CD14-positive monocyte (primary cell): ENCODE data around the gene LRBA. TPM values are rescaled to one million over a fixed set of nuclear protein-coding genes. Genes with fewer than 3 reads are reported as not detected.

Experiments used
- DNase-seq, 3 donors: peaks; one replicate each; pipeline ENCODE4 v3.0.0-alpha.2; 2011 to 2022
- H2AFZ ChIP-seq: 2 replicates; pipeline ENCODE4 v1.6.0; 2012; ENCODE audit warnings: mild to moderate bottlenecking, low read depth, low read length, inconsistent platforms; ENCODE audit not compliant: insufficient read depth, poor library complexity, severe bottlenecking
- H3K27ac ChIP-seq, 2 donors: 1 replicate in 1 of 2; 2 replicates in 1 of 2; pipeline ENCODE4 v1.5.1; 2012 to 2013; ENCODE audit warnings: low read length in 2 of 2, control low read depth in 1 of 2, inconsistent platforms in 1 of 2, low read depth in 1 of 2, mild to moderate bottlenecking in 1 of 2
- H3K27me3 ChIP-seq, 2 donors: one replicate each; pipeline versions ENCODE4 v1.6.0 to v1.6.1; 2011 to 2013; ENCODE audit warnings: low read length in 2 of 2; ENCODE audit not compliant: control insufficient read depth in 2 of 2, insufficient read depth in 2 of 2
- H3K36me3 ChIP-seq, 2 donors: replicated peaks in 1 of 2; 1 replicate in 1 of 2; 2 replicates in 1 of 2; pipeline versions ENCODE4 v1.5.1 to v1.6.1; 2012 to 2013; ENCODE audit warnings: low read length in 2 of 2, control low read depth in 1 of 2, inconsistent platforms in 1 of 2, mild to moderate bottlenecking in 1 of 2; ENCODE audit not compliant: insufficient read depth in 2 of 2, control insufficient read depth in 1 of 2
- H3K4me1 ChIP-seq, 2 donors: 1 replicate in 1 of 2; 2 replicates in 1 of 2; pipeline versions ENCODE4 v1.5.1 to v1.6.1; 2012 to 2013; ENCODE audit warnings: low read length in 2 of 2, control low read depth in 1 of 2, inconsistent platforms in 1 of 2, mild to moderate bottlenecking in 1 of 2, moderate library complexity in 1 of 2; ENCODE audit not compliant: insufficient read depth in 2 of 2, control insufficient read depth in 1 of 2
- H3K4me2 ChIP-seq: replicated peaks from 2 replicates; pipeline ENCODE3; 2012; ENCODE audit warnings: low read length, moderate library complexity, mild to moderate bottlenecking; ENCODE audit not compliant: poor library complexity, severe bottlenecking; ENCODE audit errors: extremely low read depth
- H3K4me3 ChIP-seq, 3 experiments: fragments of 200-600 bp in 1 of 3; sonication (generic) in 1 of 3; replicated peaks in 1 of 3; 1 replicate in 2 of 3; 2 replicates in 1 of 3; pipeline ENCODE4 v1.5.1; 2011 to 2013; ENCODE audit warnings: low read length in 3 of 3, mild to moderate bottlenecking in 3 of 3, control low read depth in 2 of 3, low read depth in 2 of 3, inconsistent platforms in 1 of 3, moderate library complexity in 1 of 3
- H3K79me2 ChIP-seq: 2 replicates; pipeline ENCODE4 v1.6.0; 2012; ENCODE audit warnings: mild to moderate bottlenecking, control low read depth, inconsistent platforms, low read length, moderate library complexity; ENCODE audit not compliant: insufficient read depth
- H3K9ac ChIP-seq: 2 replicates; pipeline ENCODE4 v1.6.0; 2017; ENCODE audit warnings: low read length, mild to moderate bottlenecking; ENCODE audit not compliant: insufficient read depth, poor library complexity, severe bottlenecking
- H3K9me3 ChIP-seq, 2 donors: replicated peaks in 1 of 2; 1 replicate in 1 of 2; 2 replicates in 1 of 2; pipeline versions ENCODE4 v1.5.1 to v1.6.1; 2012 to 2013; ENCODE audit warnings: low read length in 2 of 2, control low read depth in 1 of 2; ENCODE audit not compliant: control insufficient read depth in 1 of 2, insufficient read depth in 1 of 2
- H4K20me1 ChIP-seq: 2 replicates; pipeline ENCODE4 v1.6.0; 2012; ENCODE audit warnings: mild to moderate bottlenecking, low read length, control low read depth, moderate library complexity; ENCODE audit not compliant: insufficient read depth
- H3K27ac Mint-ChIP-seq, 7 donors: one replicate each; pipeline ENCODE4 v1.8.0; 2020; ENCODE audit warnings: mild to moderate bottlenecking in 7 of 7, mixed read lengths in 7 of 7, moderate library complexity in 6 of 7, inconsistent platforms in 2 of 7
- H3K27me3 Mint-ChIP-seq, 3 donors: one replicate each; pipeline ENCODE4 v1.8.0; 2021 to 2022; ENCODE audit warnings: low read depth in 3 of 3, mild to moderate bottlenecking in 3 of 3, mixed read lengths in 3 of 3, moderate library complexity in 3 of 3, inconsistent platforms in 1 of 3
- H3K36me3 Mint-ChIP-seq, 2 donors: one replicate each; pipeline ENCODE4 v1.8.0; 2020; ENCODE audit warnings: mixed read lengths in 2 of 2, inconsistent platforms in 1 of 2, mild to moderate bottlenecking in 1 of 2
- H3K4me1 Mint-ChIP-seq: one replicate; pipeline ENCODE4 v1.8.0; 2020; ENCODE audit warnings: mild to moderate bottlenecking, mixed read lengths
- H3K4me3 Mint-ChIP-seq, 2 donors: one replicate each; pipeline ENCODE4 v1.8.0; 2020; ENCODE audit warnings: mild to moderate bottlenecking in 2 of 2, mixed read lengths in 2 of 2, moderate library complexity in 1 of 2
- H3K9me3 Mint-ChIP-seq, 7 donors: one replicate each; pipeline ENCODE4 v1.8.0; 2020 to 2022; ENCODE audit warnings: mixed read lengths in 7 of 7, mild to moderate bottlenecking in 6 of 7, moderate library complexity in 6 of 7, inconsistent platforms in 2 of 7
- CTCF ChIP-seq: fragments of 200-600 bp; IDR thresholded peaks from one replicate; pipeline ENCODE4 v1.8.0; 2022; ENCODE audit warnings: antibody characterized with exemption, mild to moderate bottlenecking
- whole genome bisulfite sequencing: methylation state at CpG from one replicate; pipeline ENCODE4 v1.1.5; 2013; ENCODE audit warnings: missing lambda C conversion rate; ENCODE audit not compliant: insufficient coverage; 5-methylcytosine and 5-hydroxymethylcytosine counted together
- intact Hi-C, 2 donors: fragments of 100-400 bp; cut with micrococcal nuclease; formaldehyde crosslinking; loops; one replicate each; pipeline versions ENCODE4 v1.15.0 to v1.15.1; 2023
- polyA plus RNA-seq, 3 donors: library from polyadenylated mRNA; depleted of rRNA in 1 of 3; unstranded in 2 of 3; stranded (reverse) in 1 of 3; fragments of 300-500 nt in 2 of 3; fragments of >200 nt in 1 of 3; fragmentation: Illumina TruSeq in 2 of 3; gene quantifications; 1 replicate in 2 of 3; 2 replicates in 1 of 3; pipeline ENCODE4 v1.2.3, GENCODE V29; 2012 to 2021

The LRBA gene
- polyA plus RNA-seq, 3 donors: 1.5 to 5.5 (median 4.4) TPM

GRCh38 chr4:150886597-150886996 lies 128.5 kb downstream of the LRBA start:
- Histone ChIP-seq H3K4me3 (no peak overlapping the region), H3K9ac (no peak overlapping the region), H3K4me2 (no peak overlapping the region), H3K4me1 (no peaks in the 10 kb centered on the region), H3K79me2 (no peaks in the 10 kb centered on the region), H3K36me3 (no peaks in the 10 kb centered on the region), H3K27ac (no peak overlapping the region), H4K20me1 (no peaks in the 10 kb centered on the region), H2AFZ (no peak overlapping the region), H3K9me3 (no peaks in the 10 kb centered on the region), H3K27me3 (no peaks in the 10 kb centered on the region)
- Mint-ChIP-seq H3K4me3 (no peak overlapping the region), H3K9me3 (no peaks in the 10 kb centered on the region), H3K36me3 (peaks cover 3 to 4% of the 10 kb centered on the region in 2 donors), H3K27ac (no peak overlapping the region), H3K4me1 (no peaks in the 10 kb centered on the region), H3K27me3 (peaks cover 0 to 2% (median 0%) of the 10 kb centered on the region in 3 donors)
- no peak for TF ChIP-seq CTCF
- WGBS: no CpG with 5 or more reads among the region's 1 CpG
- intact Hi-C loops: no loop called here
- DNase-seq: no peak

- Histone ChIP-seq H3K79me2 (no peaks in the 10 kb centered on the region), H3K36me3 (no peaks in the 10 kb centered on the region), H3K4me3 (no peak overlapping the region), H4K20me1 (no peaks in the 10 kb centered on the region), H3K27me3 (no peaks in the 10 kb centered on the region), H3K4me2 (no peak overlapping the region), H3K9ac (no peak overlapping the region), H3K4me1 (no peaks in the 10 kb centered on the region), H3K9me3 (peaks cover 4 to 6% of the 10 kb centered on the region in 2 donors), H2AFZ (no peak overlapping the region), H3K27ac (no peak overlapping the region)
- no peak overlapping the region for H3K4me3 Mint-ChIP-seq
- H3K4me1 Mint-ChIP-seq: no peaks in the 10 kb centered on the region
- peaks cover 0 to 4% (median under 1%) of the 10 kb centered on the region in 7 donors for H3K9me3 Mint-ChIP-seq
- no peak for TF ChIP-seq CTCF
- intact Hi-C loops: no loop called here
- DNase-seq: no peak
- H3K27me3 Mint-ChIP-seq: peaks cover 0 to 2% (median 0%) of the 10 kb centered on the region in 3 donors
- H3K36me3 Mint-ChIP-seq: peaks cover 12 to 14% of the 10 kb centered on the region in 2 donors
- H3K27ac Mint-ChIP-seq: no peak overlapping the region
- no CpG with 5 or more reads among the region's 1 CpG for WGBS
Measured at GRCh38 chr4:150884625-150885024, 130.5 kb downstream of the LRBA start.
